Activated naive CD4-positive, alpha-beta T cell treated with anti-CD3 and anti-CD28 coated beads for 36 hours (primary cell): Measurements from ENCODE around the gene PI4KB. TPM values are rescaled to one million over a fixed set of nuclear protein-coding genes. Genes with fewer than 3 reads are reported as not detected.
"Not testable (repeated sequence)": the region's sequence is repeated elsewhere in the genome, so short reads cannot be mapped to it uniquely, and the experiment has no call there.

ENCODE experiments used
- CTCF ChIA-PET: fragments of 350-600 bp; sonication (Branson Sonifier 250); formaldehyde crosslinking; loops from one replicate; lab custom pipeline; 2021; ENCODE audit warnings: antibody characterized with exemption; lab: Charles Lee
- DNase-seq: peaks from one replicate; pipeline ENCODE4 v3.0.0-alpha.2; 2020
- H3K27ac Mint-ChIP-seq: one replicate; pipeline ENCODE4 v1.8.0; 2021; ENCODE audit warnings: mild to moderate bottlenecking, mixed read lengths
- H3K27me3 Mint-ChIP-seq: one replicate; pipeline ENCODE4 v1.8.0; 2021; ENCODE audit warnings: low read depth, mixed read lengths
- H3K36me3 Mint-ChIP-seq: one replicate; pipeline ENCODE4 v1.8.0; 2021; ENCODE audit warnings: low read depth, mixed read lengths
- H3K4me1 Mint-ChIP-seq: one replicate; pipeline ENCODE4 v1.8.0; 2021; ENCODE audit warnings: low read depth, mixed read lengths
- H3K4me3 Mint-ChIP-seq: one replicate; pipeline ENCODE4 v1.8.0; 2021; ENCODE audit warnings: mild to moderate bottlenecking, moderate library complexity, mixed read lengths
- H3K9me3 Mint-ChIP-seq: one replicate; pipeline ENCODE4 v1.8.0; 2021; ENCODE audit warnings: mixed read lengths
- intact Hi-C: fragments of 100-400 bp; cut with micrococcal nuclease; formaldehyde crosslinking; loops from one replicate; pipeline ENCODE4 v1.15.1; 2023
- total RNA-seq, 2 experiments: library from RNA; stranded (reverse); gene quantifications; one replicate each; pipeline ENCODE4 v1.2.3, GENCODE V29; 2021

Gene PI4KB
- total RNA-seq, 2 experiments from 2014 or later: 64.1 to 69.2 TPM

- H3K36me3 Mint-ChIP-seq: no peaks in the 10 kb centered on the region
- peaks cover 18% of the 10 kb centered on the region for H3K9me3 Mint-ChIP-seq
- H3K4me1 Mint-ChIP-seq: no peaks in the 10 kb centered on the region
- H3K27me3 Mint-ChIP-seq: no peaks in the 10 kb centered on the region
- CTCF ChIA-PET: no interaction called here
- no peak overlapping the region for H3K4me3 Mint-ChIP-seq
- intact Hi-C loops: no loop called here
- H3K27ac Mint-ChIP-seq: no peak overlapping the region
- DNase-seq: no peak
These were observed 35.3 kb upstream of the PI4KB start for GRCh38 chr1:151362308-151363155.

GRCh38 chr1:151361883-151362282, 34.7 kb upstream of the PI4KB start:
- Mint-ChIP-seq H3K4me1 (no peaks in the 10 kb centered on the region), H3K36me3 (no peaks in the 10 kb centered on the region), H3K27me3 (no peaks in the 10 kb centered on the region), H3K9me3 (peaks cover 18% of the 10 kb centered on the region), H3K27ac (no peak overlapping the region), H3K4me3 (no peak overlapping the region)
- DNase-seq: no peak
- CTCF ChIA-PET: no interaction called here
- intact Hi-C loops: no loop called here

GRCh38 chr1:151356696-151357095, 29.5 kb upstream of the PI4KB start:
- Mint-ChIP-seq H3K27ac (no peak overlapping the region), H3K27me3 (no peaks in the 10 kb centered on the region), H3K9me3 (peaks cover under 1% of the 10 kb centered on the region), H3K4me1 (no peaks in the 10 kb centered on the region), H3K4me3 (no peak overlapping the region), H3K36me3 (no peaks in the 10 kb centered on the region)
- no peak for DNase-seq
- CTCF ChIA-PET: interaction anchor here (3.8 kb wide), 1 partner anchor 16 kb away, joined by 12 read pairs; no protein-coding TSS in a partner anchor
- intact Hi-C loops: no loop called here

- no peaks in the 10 kb centered on the region for H3K27me3 Mint-ChIP-seq
- H3K36me3 Mint-ChIP-seq: no peaks in the 10 kb centered on the region
- no peak for DNase-seq
- intact Hi-C loops: no loop called here
- no peak overlapping the region for H3K27ac Mint-ChIP-seq
- no peaks in the 10 kb centered on the region for H3K9me3 Mint-ChIP-seq
- H3K4me3 Mint-ChIP-seq: no peak overlapping the region
- H3K4me1 Mint-ChIP-seq: peaks cover 10% of the 10 kb centered on the region
- CTCF ChIA-PET: interaction anchor here (0.6 to 3.2 kb wide), 6 partner anchors 12 to 54 kb away, joined by 3 to 13 read pairs (median 3); no protein-coding TSS in a partner anchor
These were observed 25.0 kb upstream of the PI4KB start for GRCh38 chr1:151352021-151352718.

- H3K4me3 Mint-ChIP-seq, intact Hi-C loops, H3K36me3 Mint-ChIP-seq, H3K27me3 Mint-ChIP-seq, DNase-seq, H3K9me3 Mint-ChIP-seq, H3K27ac Mint-ChIP-seq: not testable (repeated sequence)
- CTCF ChIA-PET: interaction anchor here (0.6 to 1.6 kb wide), 5 partner anchors 9 to 67 kb away, joined by 3 to 8 read pairs (median 3); no protein-coding TSS in a partner anchor
- H3K4me1 Mint-ChIP-seq: peaks cover 23% of the 10 kb centered on the region
These were observed 23.1 kb upstream of the PI4KB start for GRCh38 chr1:151350323-151350722.

- Mint-ChIP-seq H3K27me3 (no peaks in the 10 kb centered on the region), H3K36me3 (peaks cover 14% of the 10 kb centered on the region), H3K4me3 (peak overlapping the region; percentile 93), H3K4me1 (peaks cover 33% of the 10 kb centered on the region), H3K9me3 (no peaks in the 10 kb centered on the region), H3K27ac (peak overlapping the region; percentile 96)
- DNase-seq: no peak
- CTCF ChIA-PET: interaction anchor here (0.6 to 1.2 kb wide), 3 partner anchors 36 to 47 kb away, joined by 3 read pairs; no protein-coding TSS in a partner anchor
- intact Hi-C loops: loop anchor here (1.0 kb wide), 8 partner anchors 20 to 264 kb away; partner anchors contain the start of genes PI4KB, PIP5K1A, PSMB4 and PSMD4
These were observed 20.5 kb upstream of the PI4KB start for GRCh38 chr1:151347523-151348246.

GRCh38 chr1:151346769-151347522, 19.7 kb upstream of the PI4KB start, which contains the start of gene RFX5:
Gene RFX5, minus strand, starts transcription at chr1:151347252. Its CDS starts 932 bp downstream, at chr1:151346320.
- Mint-ChIP-seq H3K4me3 (peak within 1 kb of the TSS; percentile 93), H3K4me1 (peaks cover 33% of the 10 kb centered on the region), H3K27ac (peak within 1 kb of the TSS; percentile 96), H3K36me3 (peaks cover 14% of the 10 kb centered on the region), H3K27me3 (no peaks in the 10 kb centered on the region), H3K9me3 (no peaks in the 10 kb centered on the region)
- DNase-seq: peak; percentile 97
- CTCF ChIA-PET: interaction anchor here (0.6 to 0.7 kb wide), 2 partner anchors 35 to 46 kb away, joined by 3 read pairs; no protein-coding TSS in a partner anchor
- intact Hi-C loops: loop anchor here (1.0 kb wide), 8 partner anchors 20 to 264 kb away; partner anchors contain the start of genes PI4KB, PIP5K1A, PSMB4 and PSMD4

- Mint-ChIP-seq H3K4me1 (peaks cover 33% of the 10 kb centered on the region), H3K27me3 (no peaks in the 10 kb centered on the region), H3K9me3 (no peaks in the 10 kb centered on the region), H3K36me3 (peaks cover 14% of the 10 kb centered on the region), H3K4me3 (peak overlapping the region; percentile 93), H3K27ac (peak overlapping the region; percentile 96)
- intact Hi-C loops: no loop called here
- CTCF ChIA-PET: interaction anchor here (0.8 kb wide), 1 partner anchor 54 kb away, joined by 3 read pairs; no protein-coding TSS in a partner anchor
- peak; percentile 42 for DNase-seq
These were observed 19.0 kb upstream of the PI4KB start for GRCh38 chr1:151346082-151346768.

GRCh38 chr1:151344291-151344690, 17.1 kb upstream of the PI4KB start:
- intact Hi-C loops: no loop called here
- H3K27me3 Mint-ChIP-seq: no peaks in the 10 kb centered on the region
- CTCF ChIA-PET: interaction anchor here (0.6 to 1.4 kb wide), 7 partner anchors 12 to 82 kb away, joined by 3 to 8 read pairs (median 3); no protein-coding TSS in a partner anchor
- no peak for DNase-seq
- peak overlapping the region; percentile 48 for H3K27ac Mint-ChIP-seq
- no peak overlapping the region for H3K4me3 Mint-ChIP-seq
- peaks cover 42% of the 10 kb centered on the region for H3K4me1 Mint-ChIP-seq
- H3K9me3 Mint-ChIP-seq: no peaks in the 10 kb centered on the region
- H3K36me3 Mint-ChIP-seq: peaks cover 15% of the 10 kb centered on the region

- Mint-ChIP-seq H3K4me1 (peaks cover 44% of the 10 kb centered on the region), H3K4me3 (no peak overlapping the region), H3K27me3 (no peaks in the 10 kb centered on the region), H3K27ac (peak overlapping the region; percentile 64), H3K9me3 (no peaks in the 10 kb centered on the region), H3K36me3 (peaks cover 15% of the 10 kb centered on the region)
- no peak for DNase-seq
- intact Hi-C loops: no loop called here
- CTCF ChIA-PET: interaction anchor here (0.6 to 1.4 kb wide), 6 partner anchors 12 to 83 kb away, joined by 3 to 5 read pairs (median 3); no protein-coding TSS in a partner anchor
These were observed 16.4 kb upstream of the PI4KB start for GRCh38 chr1:151343587-151343986.
